Neural cell (in vitro differentiated cells): Measurements from ENCODE around the gene APC. TPM values are rescaled to one million over a fixed set of nuclear protein-coding genes. Genes with fewer than 3 reads are reported as not detected.

ENCODE experiments used
- H2AFZ ChIP-seq: fragments of 200-600, 300-800 bp; sonication (generic), shearing (Covaris generic); 2 replicates; pipeline ENCODE4 v1.6.0; 2014; ENCODE audit warnings: low read depth, mild to moderate bottlenecking, antibody characterized with exemption, low read length, moderate library complexity
- H3F3A ChIP-seq: fragments of 200-600 bp; shearing (Covaris generic); 2 replicates; pipeline ENCODE4 v1.6.1; 2016; ENCODE audit warnings: mild to moderate bottlenecking, moderate library complexity, mixed read lengths, antibody characterized with exemption, low read length; ENCODE audit not compliant: insufficient read depth, poor library complexity, severe bottlenecking
- H3K27ac ChIP-seq: fragments of 200-600, 300-800 bp; sonication (generic), shearing (Covaris generic); 2 replicates; pipeline ENCODE4 v1.5.1; 2014; ENCODE audit warnings: mild to moderate bottlenecking, low read length, moderate library complexity
- H3K27me3 ChIP-seq: fragments of 300-800, 200-600 bp; sonication (generic), shearing (Covaris generic); 2 replicates; pipeline ENCODE4 v1.6.0; 2014; ENCODE audit warnings: mild to moderate bottlenecking, low read depth, low read length, moderate library complexity; ENCODE audit not compliant: insufficient read depth
- H3K36me3 ChIP-seq: fragments of 300-800, 200-600 bp; sonication (generic), shearing (Covaris generic); 2 replicates; pipeline ENCODE4 v1.5.1; 2014; ENCODE audit warnings: mild to moderate bottlenecking, antibody characterized with exemption, low read length, moderate library complexity; ENCODE audit not compliant: insufficient read depth
- H3K4me2 ChIP-seq: fragments of 300-800, 200-600 bp; sonication (generic), shearing (Covaris generic); 2 replicates; pipeline ENCODE4 v1.6.0; 2014; ENCODE audit warnings: mild to moderate bottlenecking, low read length
- H3K4me3 ChIP-seq: fragments of 300-800, 200-600 bp; sonication (generic), shearing (Covaris generic); 2 replicates; pipeline ENCODE4 v1.5.1; 2014; ENCODE audit warnings: mild to moderate bottlenecking, low read length, moderate library complexity
- H3K79me2 ChIP-seq: fragments of 200-600 bp; shearing (Covaris generic); replicated peaks from 2 replicates; pipeline ENCODE4 v1.6.0; 2014; ENCODE audit warnings: mild to moderate bottlenecking, low read length, moderate library complexity; ENCODE audit not compliant: insufficient read depth
- H3K9ac ChIP-seq: fragments of 300-800, 200-600 bp; sonication (generic), shearing (Covaris generic); 2 replicates; pipeline ENCODE4 v1.6.1; 2016; ENCODE audit warnings: mild to moderate bottlenecking, low read length, mixed read lengths
- H3K9me2 ChIP-seq: fragments of 200-600 bp; shearing (Covaris generic); 2 replicates; pipeline ENCODE4 v1.6.1; 2016; ENCODE audit warnings: mild to moderate bottlenecking, low read length, mixed read lengths; ENCODE audit not compliant: insufficient read depth
- H3K9me3 ChIP-seq: fragments of 200-600, 300-800 bp; sonication (generic), shearing (Covaris generic); 2 replicates; pipeline ENCODE4 v1.6.1; 2016; ENCODE audit warnings: mild to moderate bottlenecking, mixed run types, low read length, moderate library complexity, mixed read lengths
- H4K20me1 ChIP-seq: fragments of 200-600 bp; shearing (Covaris generic); 2 replicates; pipeline ENCODE4 v1.6.1; 2016; ENCODE audit warnings: mild to moderate bottlenecking, mixed run types; ENCODE audit not compliant: insufficient read depth
- EP300 ChIP-seq: fragments of 450-650 bp; conservative IDR thresholded peaks from 2 replicates; pipeline ENCODE4 v1.6.1; 2014; ENCODE audit warnings: antibody characterized with exemption, mild to moderate bottlenecking, moderate library complexity; ENCODE audit not compliant: poor library complexity, severe bottlenecking
- EZH2 ChIP-seq: fragments of 200-600, 300-800 bp; shearing (Covaris generic), sonication (generic); IDR thresholded peaks from 2 replicates; pipeline ENCODE4 v1.6.1; 2014; ENCODE audit warnings: antibody characterized with exemption, low read length, borderline replicate concordance, mild to moderate bottlenecking; ENCODE audit not compliant: insufficient read depth, poor library complexity, severe bottlenecking
- MXI1 ChIP-seq: fragments of 450-650 bp; conservative IDR thresholded peaks from 2 replicates; pipeline ENCODE4 v1.6.1; 2014; ENCODE audit warnings: antibody characterized with exemption, mild to moderate bottlenecking; ENCODE audit not compliant: poor library complexity, severe bottlenecking
- POLR2AphosphoS5 ChIP-seq: IDR thresholded peaks from 2 replicates; pipeline ENCODE4 v1.6.1; 2012
- RAD21 ChIP-seq: fragments of 450-650 bp; conservative IDR thresholded peaks from 2 replicates; pipeline ENCODE4 v1.6.1; 2014; ENCODE audit warnings: antibody characterized with exemption, mild to moderate bottlenecking, moderate library complexity
- SMC3 ChIP-seq: fragments of 450-650 bp; conservative IDR thresholded peaks from 2 replicates; pipeline ENCODE4 v1.6.1; 2014; ENCODE audit warnings: antibody characterized with exemption, mild to moderate bottlenecking, moderate library complexity; ENCODE audit not compliant: poor library complexity
- TAF1 ChIP-seq: IDR thresholded peaks from 2 replicates; pipeline ENCODE4 v1.6.1; 2012; ENCODE audit warnings: low read depth
- polyA plus RNA-seq: library from polyadenylated mRNA; depleted of rRNA; stranded (reverse); fragments of >200 nt; gene quantifications from 2 replicates; pipeline ENCODE4 v1.2.3, GENCODE V29; 2014
- TF ChIP-seq, protein P1 (sequence below): fragments of 450-650 bp; IDR thresholded peaks from 2 replicates; pipeline ENCODE4 v1.5.1; 2014; ENCODE audit warnings: antibody characterized with exemption, mild to moderate bottlenecking, moderate library complexity; ENCODE audit not compliant: poor library complexity, severe bottlenecking
- TF ChIP-seq, protein P2 (sequence below): IDR thresholded peaks from 2 replicates; pipeline ENCODE4 v1.6.1; 2012; ENCODE audit warnings: borderline replicate concordance

The APC gene
- polyA plus RNA-seq, 1 donor from 2014 or later: 40.6 TPM

- Histone ChIP-seq H3K36me3 (peaks cover 7% of the 10 kb centered on the region), H3K9ac (no peak overlapping the region)
Observed at GRCh38 chr5:112787261-112787660, 49.6 kb downstream of the APC start.

DNA sequence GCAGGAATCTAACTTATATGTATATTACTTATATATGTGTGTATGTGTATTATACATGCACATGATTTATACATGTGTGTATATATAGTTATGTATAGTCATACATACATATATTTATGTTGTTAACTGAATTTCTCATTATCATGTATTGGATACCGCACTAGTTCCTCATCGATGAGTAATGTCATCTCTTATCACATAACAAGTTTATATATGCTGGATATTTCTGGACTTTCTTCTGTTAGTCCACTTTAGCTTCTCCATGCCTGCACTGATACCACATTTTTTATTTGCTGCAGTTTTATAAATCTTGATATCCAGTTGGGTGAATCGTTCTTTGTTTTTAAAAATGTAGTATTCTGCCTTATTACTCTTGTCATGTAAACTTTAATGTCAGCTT, 50.2 kb downstream of the APC start:
- Histone ChIP-seq H3K9me2 (no peaks in the 10 kb centered on the region), H3K27me3 (no peaks in the 10 kb centered on the region), H3K27ac (no peak overlapping the region), H3K36me3 (peaks cover 10% of the 10 kb centered on the region), H3K4me2 (no peak overlapping the region), H3K4me3 (no peak overlapping the region), H3K79me2 (no peaks in the 10 kb centered on the region), H3K9me3 (no peaks in the 10 kb centered on the region), H3F3A (no peaks in the 10 kb centered on the region), H2AFZ (no peak overlapping the region), H3K9ac (no peak overlapping the region), H4K20me1 (no peaks in the 10 kb centered on the region)
- TF ChIP-seq, protein P1, sequence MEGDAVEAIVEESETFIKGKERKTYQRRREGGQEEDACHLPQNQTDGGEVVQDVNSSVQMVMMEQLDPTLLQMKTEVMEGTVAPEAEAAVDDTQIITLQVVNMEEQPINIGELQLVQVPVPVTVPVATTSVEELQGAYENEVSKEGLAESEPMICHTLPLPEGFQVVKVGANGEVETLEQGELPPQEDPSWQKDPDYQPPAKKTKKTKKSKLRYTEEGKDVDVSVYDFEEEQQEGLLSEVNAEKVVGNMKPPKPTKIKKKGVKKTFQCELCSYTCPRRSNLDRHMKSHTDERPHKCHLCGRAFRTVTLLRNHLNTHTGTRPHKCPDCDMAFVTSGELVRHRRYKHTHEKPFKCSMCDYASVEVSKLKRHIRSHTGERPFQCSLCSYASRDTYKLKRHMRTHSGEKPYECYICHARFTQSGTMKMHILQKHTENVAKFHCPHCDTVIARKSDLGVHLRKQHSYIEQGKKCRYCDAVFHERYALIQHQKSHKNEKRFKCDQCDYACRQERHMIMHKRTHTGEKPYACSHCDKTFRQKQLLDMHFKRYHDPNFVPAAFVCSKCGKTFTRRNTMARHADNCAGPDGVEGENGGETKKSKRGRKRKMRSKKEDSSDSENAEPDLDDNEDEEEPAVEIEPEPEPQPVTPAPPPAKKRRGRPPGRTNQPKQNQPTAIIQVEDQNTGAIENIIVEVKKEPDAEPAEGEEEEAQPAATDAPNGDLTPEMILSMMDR: no peak
- TF ChIP-seq EP300 (no peak), RAD21 (no peak), TAF1 (no peak), POLR2AphosphoS5 (no peak), EZH2 (no peak), MXI1 (no peak), SMC3 (no peak)
- TF ChIP-seq, protein P2, sequence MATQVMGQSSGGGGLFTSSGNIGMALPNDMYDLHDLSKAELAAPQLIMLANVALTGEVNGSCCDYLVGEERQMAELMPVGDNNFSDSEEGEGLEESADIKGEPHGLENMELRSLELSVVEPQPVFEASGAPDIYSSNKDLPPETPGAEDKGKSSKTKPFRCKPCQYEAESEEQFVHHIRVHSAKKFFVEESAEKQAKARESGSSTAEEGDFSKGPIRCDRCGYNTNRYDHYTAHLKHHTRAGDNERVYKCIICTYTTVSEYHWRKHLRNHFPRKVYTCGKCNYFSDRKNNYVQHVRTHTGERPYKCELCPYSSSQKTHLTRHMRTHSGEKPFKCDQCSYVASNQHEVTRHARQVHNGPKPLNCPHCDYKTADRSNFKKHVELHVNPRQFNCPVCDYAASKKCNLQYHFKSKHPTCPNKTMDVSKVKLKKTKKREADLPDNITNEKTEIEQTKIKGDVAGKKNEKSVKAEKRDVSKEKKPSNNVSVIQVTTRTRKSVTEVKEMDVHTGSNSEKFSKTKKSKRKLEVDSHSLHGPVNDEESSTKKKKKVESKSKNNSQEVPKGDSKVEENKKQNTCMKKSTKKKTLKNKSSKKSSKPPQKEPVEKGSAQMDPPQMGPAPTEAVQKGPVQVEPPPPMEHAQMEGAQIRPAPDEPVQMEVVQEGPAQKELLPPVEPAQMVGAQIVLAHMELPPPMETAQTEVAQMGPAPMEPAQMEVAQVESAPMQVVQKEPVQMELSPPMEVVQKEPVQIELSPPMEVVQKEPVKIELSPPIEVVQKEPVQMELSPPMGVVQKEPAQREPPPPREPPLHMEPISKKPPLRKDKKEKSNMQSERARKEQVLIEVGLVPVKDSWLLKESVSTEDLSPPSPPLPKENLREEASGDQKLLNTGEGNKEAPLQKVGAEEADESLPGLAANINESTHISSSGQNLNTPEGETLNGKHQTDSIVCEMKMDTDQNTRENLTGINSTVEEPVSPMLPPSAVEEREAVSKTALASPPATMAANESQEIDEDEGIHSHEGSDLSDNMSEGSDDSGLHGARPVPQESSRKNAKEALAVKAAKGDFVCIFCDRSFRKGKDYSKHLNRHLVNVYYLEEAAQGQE: no peak

More at GRCh38 chr5:112787261-112787660, 49.6 kb downstream of the APC start:
- H3K9me2 ChIP-seq: no peaks in the 10 kb centered on the region
- TF ChIP-seq TAF1 (no peak), MXI1 (no peak), RAD21 (no peak), EP300 (no peak), EZH2 (no peak), POLR2AphosphoS5 (no peak), SMC3 (no peak)
- TF ChIP-seq, protein P1: no peak
- TF ChIP-seq, protein P2: no peak
- H3K4me3 ChIP-seq: no peak overlapping the region
- H3K27ac ChIP-seq: no peak overlapping the region
- no peaks in the 10 kb centered on the region for H3K27me3 ChIP-seq
- H2AFZ ChIP-seq: no peak overlapping the region
- H3F3A ChIP-seq: no peaks in the 10 kb centered on the region
- H3K4me2 ChIP-seq: no peak overlapping the region
- no peaks in the 10 kb centered on the region for H3K9me3 ChIP-seq
- H3K79me2 ChIP-seq: no peaks in the 10 kb centered on the region
- H4K20me1 ChIP-seq: no peaks in the 10 kb centered on the region
